DMS114 treated with DMSO at 0.1 percent for 48 hours (cell line): ENCODE data around the gene ZNF236.
"Not testable (repeated sequence)": the region's sequence is repeated elsewhere in the genome, so short reads cannot be mapped to it uniquely, and the experiment has no call there.

Experiments used
- DNase-seq: peaks from one replicate; lab custom pipeline; 2025; ENCODE audit not compliant: unreplicated experiment; lab: John Stamatoyannopoulos, UW

ZNF236 gene

GRCh38 chr18:76943542-76944339 is 121.4 kb downstream of the ZNF236 start:
- DNase-seq = no peak

- DNase-seq = not testable (repeated sequence)
Measured at GRCh38 chr18:76944346-76944745, 122.0 kb downstream of the ZNF236 start.

GRCh38 chr18:76948345-76948744 is 126.0 kb downstream of the ZNF236 start:
- no peak for DNase-seq

- DNase-seq = no peak
Measured at GRCh38 chr18:76951456-76952247, 129.3 kb downstream of the ZNF236 start.

GRCh38 chr18:76952747-76953146 is 130.4 kb downstream of the ZNF236 start:
- DNase-seq = no peak

- no peak for DNase-seq
Measured at GRCh38 chr18:76953156-76953555, 130.8 kb downstream of the ZNF236 start.

- DNase-seq = no peak
Measured at GRCh38 chr18:76953583-76954233, 131.4 kb downstream of the ZNF236 start.

- DNase-seq = no peak
Measured at GRCh38 chr18:76955524-76956170, 133.3 kb downstream of the ZNF236 start.

GRCh38 chr18:76956648-76957047 is 134.3 kb downstream of the ZNF236 start:
- no peak for DNase-seq

GRCh38 chr18:76957384-76958355 is 135.3 kb downstream of the ZNF236 start:
- DNase-seq = no peak

- DNase-seq = no peak
Measured at GRCh38 chr18:76958692-76959341, 136.5 kb downstream of the ZNF236 start.

- no peak for DNase-seq
Measured at GRCh38 chr18:76959605-76960004, 137.2 kb downstream of the ZNF236 start.

GRCh38 chr18:76960528-76961035 is 138.2 kb downstream of the ZNF236 start:
- no peak for DNase-seq

GRCh38 chr18:76962851-76963250 is 140.5 kb downstream of the ZNF236 start:
- DNase-seq = no peak

- no peak for DNase-seq
Measured at GRCh38 chr18:76963936-76964335, 141.6 kb downstream of the ZNF236 start.

GRCh38 chr18:76965555-76966151 is 143.3 kb downstream of the ZNF236 start:
- DNase-seq = not testable (repeated sequence)

- DNase-seq = not testable (repeated sequence)
Measured at GRCh38 chr18:76967299-76967698, 144.9 kb downstream of the ZNF236 start.

- no peak for DNase-seq
Measured at GRCh38 chr18:76967721-76968472, 145.5 kb downstream of the ZNF236 start.
